Skeletal muscle satellite cell (primary cell): ENCODE results near the gene GNAQ.
"Not testable (repeated sequence)": the region's sequence is repeated elsewhere in the genome, so short reads cannot be mapped to it uniquely, and the experiment has no call there.

Experiments
- H3K27me3 ChIP-seq: 2 replicates; pipeline ENCODE4 v1.7.0; 2013; ENCODE audit warnings: low read length; ENCODE audit not compliant: control insufficient read depth, insufficient read depth
- H3K36me3 ChIP-seq: 2 replicates; pipeline ENCODE4 v1.7.0; 2013; ENCODE audit warnings: mild to moderate bottlenecking, control low read depth, low read length; ENCODE audit not compliant: insufficient read depth
- H3K4me1 ChIP-seq: 2 replicates; pipeline ENCODE4 v1.7.0; 2013; ENCODE audit warnings: low read length; ENCODE audit not compliant: control insufficient read depth, insufficient read depth
- H3K4me2 ChIP-seq: 2 replicates; pipeline ENCODE4 v1.7.0; 2013; ENCODE audit warnings: mild to moderate bottlenecking, low read length
- H3K4me3 ChIP-seq: 2 replicates; pipeline ENCODE4 v1.7.0; 2013; ENCODE audit warnings: low read length
- H3K9ac ChIP-seq: 2 replicates; pipeline ENCODE4 v1.7.0; 2013; ENCODE audit warnings: mild to moderate bottlenecking, low read depth, low read length, moderate library complexity
- H3K9me3 ChIP-seq: replicated peaks from 2 replicates; pipeline ENCODE4 v1.7.0; 2013; ENCODE audit warnings: mild to moderate bottlenecking, control low read depth, low read length

Gene GNAQ

DNA sequence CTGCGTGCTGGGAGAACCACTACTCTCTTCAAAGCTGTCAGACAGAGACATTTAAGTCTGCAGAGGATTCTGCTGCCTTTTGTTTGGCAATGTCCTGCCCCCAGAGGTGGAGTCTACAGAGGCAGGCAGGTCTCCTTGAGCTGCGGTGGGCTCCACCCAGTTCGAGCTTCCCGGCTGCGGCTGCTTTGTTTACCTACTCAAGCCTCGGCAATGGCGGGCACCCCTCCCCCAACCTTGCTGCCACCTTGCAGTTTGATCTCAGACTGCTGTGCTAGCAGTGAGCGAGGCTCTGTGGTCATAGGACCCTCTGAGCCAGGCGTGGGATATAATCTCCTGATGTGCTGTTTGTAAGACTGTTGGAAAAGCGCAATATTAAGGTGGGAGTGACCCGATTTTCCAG, 343.9 kb downstream of the GNAQ start:
- not testable (repeated sequence) for H3K4me1 ChIP-seq, H3K9ac ChIP-seq, H3K4me3 ChIP-seq, H3K36me3 ChIP-seq, H3K4me2 ChIP-seq, H3K9me3 ChIP-seq, H3K27me3 ChIP-seq

DNA sequence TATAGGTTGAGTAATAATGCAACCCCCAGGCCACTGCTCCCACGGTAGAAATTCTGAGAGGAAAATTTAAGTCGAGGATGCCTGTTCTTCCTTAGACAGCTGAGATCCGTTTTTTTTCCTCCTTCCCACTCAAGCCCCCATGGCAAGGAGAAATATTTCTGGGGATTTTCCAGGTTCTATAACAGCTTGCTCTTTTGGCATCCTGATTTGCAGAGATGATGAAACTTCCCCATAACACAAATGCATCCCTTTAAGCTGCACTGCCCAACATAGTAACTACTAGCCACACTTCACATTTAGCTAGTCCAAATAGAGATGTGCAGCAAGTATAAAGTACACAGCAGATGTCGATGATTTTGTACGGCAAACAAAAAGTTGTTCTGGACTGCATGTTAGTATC, 351.0 kb downstream of the GNAQ start:
- no peaks in the 10 kb centered on the region for H3K4me1 ChIP-seq
- H3K9ac ChIP-seq: no peak overlapping the region
- H3K9me3 ChIP-seq: no peaks in the 10 kb centered on the region
- H3K36me3 ChIP-seq: no peaks in the 10 kb centered on the region
- no peak overlapping the region for H3K4me2 ChIP-seq
- no peak overlapping the region for H3K4me3 ChIP-seq
- no peaks in the 10 kb centered on the region for H3K27me3 ChIP-seq

DNA sequence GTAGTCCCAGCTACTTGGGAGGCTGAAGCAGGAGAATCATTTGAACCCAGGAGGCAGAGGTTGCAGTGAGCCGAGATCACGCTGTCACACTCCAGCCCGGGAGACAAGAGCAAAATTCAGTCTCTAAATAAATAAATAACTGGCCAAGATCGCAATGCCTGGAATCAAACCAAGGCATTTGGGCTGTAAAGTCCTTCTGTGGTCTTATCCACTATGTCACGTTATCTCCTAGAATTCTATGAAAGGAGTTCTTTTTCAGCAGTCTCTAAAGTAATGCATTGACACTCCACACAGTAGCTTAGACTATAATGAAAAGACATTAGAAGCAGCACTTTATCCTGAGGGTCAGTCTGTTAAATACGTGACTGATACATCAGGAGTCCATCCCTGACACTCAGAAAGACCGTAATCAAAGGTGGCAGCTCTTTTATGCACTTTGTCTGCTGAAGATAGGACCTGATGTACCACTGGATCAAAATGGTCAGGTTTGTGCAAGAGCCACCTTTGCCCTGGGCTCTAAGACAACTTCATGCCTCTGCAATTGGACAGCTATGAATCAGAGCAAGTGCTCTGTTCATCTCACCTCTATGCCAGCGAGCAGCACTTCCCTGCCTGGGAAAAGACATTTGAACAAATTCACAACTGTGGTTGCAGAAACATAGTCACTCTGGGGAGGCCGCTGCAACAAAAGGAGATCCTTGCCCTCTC, 351.8 kb downstream of the GNAQ start:
- no peaks in the 10 kb centered on the region for H3K36me3 ChIP-seq
- H3K9ac ChIP-seq: no peak overlapping the region

DNA sequence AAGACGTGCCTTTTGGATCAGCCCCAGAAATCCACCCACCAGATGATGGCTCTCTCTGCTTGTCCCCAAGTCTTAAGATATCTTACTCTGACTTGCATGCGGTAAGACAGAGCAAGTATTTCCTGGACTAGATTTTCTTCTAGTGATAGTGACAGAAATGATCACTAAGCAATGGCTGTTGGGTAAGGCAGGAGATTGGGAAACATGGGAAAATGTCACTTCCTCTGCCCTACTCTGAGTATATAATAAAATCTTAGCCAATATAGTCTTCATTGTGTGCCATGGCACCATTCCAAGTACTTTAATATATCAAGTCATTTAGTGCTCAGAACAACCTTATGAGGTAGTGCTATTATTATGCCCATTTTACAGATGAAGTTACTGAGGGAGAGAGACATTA, 352.5 kb downstream of the GNAQ start:
- Histone ChIP-seq H3K4me1 (no peaks in the 10 kb centered on the region), H3K4me2 (no peak overlapping the region), H3K4me3 (no peak overlapping the region), H3K27me3 (no peaks in the 10 kb centered on the region), H3K36me3 (no peaks in the 10 kb centered on the region), H3K9me3 (no peaks in the 10 kb centered on the region), H3K9ac (no peak overlapping the region)

More for the DNA sequence above, 351.8 kb downstream of the GNAQ start:
- Histone ChIP-seq H3K27me3 (no peaks in the 10 kb centered on the region), H3K4me1 (no peaks in the 10 kb centered on the region), H3K9me3 (no peaks in the 10 kb centered on the region), H3K4me3 (no peak overlapping the region), H3K4me2 (no peak overlapping the region)

DNA sequence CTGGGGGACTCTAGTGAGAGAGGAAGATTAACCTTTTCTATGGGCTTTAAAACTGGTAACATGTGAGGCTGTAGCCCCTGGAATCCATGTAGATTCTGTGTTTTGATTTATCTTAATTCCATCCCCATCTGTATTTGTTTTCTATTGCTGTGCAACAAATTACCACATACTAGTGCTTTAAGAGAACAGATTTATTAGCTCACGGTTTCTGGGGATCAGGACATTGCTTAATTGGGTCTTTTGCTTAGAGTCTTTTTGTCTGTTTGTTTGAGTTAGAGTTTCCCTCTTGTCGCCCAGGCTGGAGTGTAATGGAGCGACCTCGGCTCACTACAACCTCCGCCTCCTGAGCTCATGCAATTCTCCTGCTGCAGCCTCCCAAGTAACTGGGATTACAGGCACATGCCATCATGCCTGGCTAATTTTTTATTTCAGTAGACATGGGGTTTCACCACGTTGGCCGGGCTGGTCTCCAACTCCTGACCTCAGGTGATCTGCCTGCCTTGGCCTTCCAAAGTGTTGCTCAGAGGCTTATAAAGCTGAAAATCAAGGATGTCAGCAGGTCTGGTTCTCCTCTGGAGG, 353.6 kb downstream of the GNAQ start:
- H3K9me3 ChIP-seq: no peaks in the 10 kb centered on the region
- no peaks in the 10 kb centered on the region for H3K27me3 ChIP-seq
- no peak overlapping the region for H3K4me2 ChIP-seq
- no peaks in the 10 kb centered on the region for H3K36me3 ChIP-seq
- H3K9ac ChIP-seq: no peak overlapping the region
- H3K4me1 ChIP-seq: no peaks in the 10 kb centered on the region
- no peak overlapping the region for H3K4me3 ChIP-seq

DNA sequence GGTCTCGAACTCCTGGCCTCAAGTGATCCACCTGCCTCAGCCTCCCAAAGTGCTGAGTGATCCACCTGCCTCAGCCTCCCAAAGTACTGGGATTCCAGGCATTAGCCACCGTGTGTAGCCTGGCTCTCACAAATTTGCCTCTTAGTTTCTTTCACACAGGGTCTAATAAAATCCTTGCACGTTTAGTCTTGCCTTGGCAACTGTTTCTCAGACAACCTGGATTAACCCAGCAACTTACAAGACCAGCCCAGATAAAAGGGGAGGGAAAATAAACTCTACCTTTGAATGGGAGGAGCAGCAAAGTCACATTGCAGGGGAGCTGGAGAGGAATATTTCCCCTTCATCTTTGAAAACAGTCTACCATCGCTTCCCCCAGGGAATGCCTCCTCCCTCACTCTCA, 354.2 kb downstream of the GNAQ start:
- H3K9me3 ChIP-seq: no peaks in the 10 kb centered on the region
- H3K4me2 ChIP-seq: no peak overlapping the region
- H3K36me3 ChIP-seq: no peaks in the 10 kb centered on the region
- no peaks in the 10 kb centered on the region for H3K4me1 ChIP-seq
- H3K27me3 ChIP-seq: no peaks in the 10 kb centered on the region
- H3K4me3 ChIP-seq: no peak overlapping the region
- H3K9ac ChIP-seq: no peak overlapping the region

DNA sequence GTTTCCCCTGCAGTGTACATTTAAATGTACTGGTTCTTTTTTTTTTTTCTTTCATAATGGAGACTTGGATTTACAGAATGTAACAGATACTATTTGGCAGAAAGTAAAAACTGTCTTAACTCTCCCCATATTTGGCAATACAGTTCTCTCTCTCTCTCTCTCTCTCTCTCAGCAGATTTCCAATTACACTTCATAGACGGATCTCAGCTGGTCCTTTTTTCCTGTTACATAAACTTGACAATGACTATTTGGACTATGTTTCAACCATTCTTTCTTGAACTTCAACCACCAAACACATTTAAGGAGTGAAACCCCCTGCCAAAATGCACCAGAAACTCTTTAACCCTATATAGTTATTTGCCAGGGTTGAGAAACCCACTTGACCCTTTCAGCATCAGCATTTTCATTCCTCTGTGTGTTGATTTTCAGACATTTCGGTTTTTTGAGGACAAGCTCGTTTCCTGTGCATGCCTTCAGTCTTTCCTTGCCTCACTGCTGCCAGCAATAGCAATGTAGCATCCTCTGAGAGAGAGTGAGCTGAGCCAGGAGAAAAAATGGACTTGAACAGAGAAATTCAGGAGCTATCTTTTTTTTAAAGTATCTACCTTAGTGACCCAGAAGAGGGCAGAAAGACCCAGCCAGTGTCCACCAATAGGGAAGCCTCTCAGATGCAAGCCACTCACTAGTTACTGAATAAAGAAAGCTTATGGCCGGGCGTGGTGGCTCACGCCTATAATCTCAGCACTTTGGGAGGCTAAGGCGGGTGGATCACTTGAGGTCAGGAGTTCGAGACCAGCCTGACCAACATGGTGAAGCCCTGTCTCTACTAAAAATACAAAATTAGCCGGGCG, 357.4 kb downstream of the GNAQ start:
- Histone ChIP-seq H3K36me3 (no peaks in the 10 kb centered on the region), H3K4me2 (no peak overlapping the region), H3K9ac (no peak overlapping the region), H3K4me3 (no peak overlapping the region), H3K4me1 (no peaks in the 10 kb centered on the region), H3K27me3 (no peaks in the 10 kb centered on the region), H3K9me3 (no peaks in the 10 kb centered on the region)

DNA sequence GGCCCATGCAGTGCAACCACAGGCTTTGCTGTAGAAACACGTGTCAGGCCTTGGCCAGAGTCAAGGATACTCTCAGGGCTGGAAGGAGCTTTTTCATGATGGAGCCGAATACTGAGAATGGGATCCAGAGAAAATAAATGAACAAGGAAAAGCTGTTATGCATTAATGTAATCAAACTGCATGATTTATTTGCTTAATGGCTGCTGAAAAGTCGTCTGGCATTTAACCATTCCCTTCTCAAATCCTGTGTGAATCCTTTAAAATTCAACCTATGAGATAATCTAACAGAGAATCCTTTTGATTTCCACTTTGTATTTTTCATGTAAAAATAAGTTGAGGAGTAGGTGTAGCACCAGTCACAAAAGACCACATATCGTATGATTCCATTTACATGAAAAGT, 359.4 kb downstream of the GNAQ start:
- H3K27me3 ChIP-seq: no peaks in the 10 kb centered on the region
- H3K4me1 ChIP-seq: no peaks in the 10 kb centered on the region
- H3K4me3 ChIP-seq: no peak overlapping the region
- no peak overlapping the region for H3K4me2 ChIP-seq
- H3K9me3 ChIP-seq: no peaks in the 10 kb centered on the region
- H3K36me3 ChIP-seq: no peaks in the 10 kb centered on the region
- H3K9ac ChIP-seq: no peak overlapping the region

DNA sequence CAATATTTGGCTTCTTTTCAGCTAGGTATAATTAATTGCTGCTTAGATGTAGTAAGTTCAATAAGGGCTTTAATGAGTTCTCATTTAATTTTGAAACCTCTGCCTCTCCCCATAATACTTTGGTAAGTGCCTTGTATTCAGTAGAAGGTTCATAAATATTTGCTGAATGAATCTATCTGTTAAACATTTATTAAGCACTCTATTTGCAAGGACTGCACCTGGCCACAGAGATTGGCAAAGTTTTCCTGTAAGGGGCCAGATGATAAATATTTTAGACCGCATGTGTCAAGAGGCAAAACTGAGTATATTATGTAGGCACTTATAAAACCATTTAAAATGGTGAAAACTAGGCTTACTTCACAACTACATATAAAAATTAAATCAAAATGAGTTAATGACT, 364.5 kb downstream of the GNAQ start:
- Histone ChIP-seq H3K4me3 (no peak overlapping the region), H3K4me1 (peaks cover 14% of the 10 kb centered on the region), H3K9me3 (no peaks in the 10 kb centered on the region), H3K4me2 (no peak overlapping the region), H3K36me3 (no peaks in the 10 kb centered on the region), H3K9ac (no peak overlapping the region), H3K27me3 (no peaks in the 10 kb centered on the region)
